Keratinocyte (primary cell): ENCODE measurements around the gene GAB4.

Source experiments
- EZH2 ChIP-seq: IDR thresholded peaks from one replicate; pipeline ENCODE4 v1.6.1; 2012; ENCODE audit warnings: inconsistent platforms, mild to moderate bottlenecking, low read length, moderate library complexity
- TF ChIP-seq, protein P1 (sequence below), 3 experiments: IDR thresholded peaks in 1 of 3; conservative IDR thresholded peaks in 1 of 3; optimal IDR thresholded peaks in 1 of 3; 2 replicates in 2 of 3; 3 replicates in 1 of 3; pipeline versions ENCODE3 to v1.5.1; 2011; ENCODE audit warnings: low read length in 3 of 3, mild to moderate bottlenecking in 3 of 3, moderate library complexity in 2 of 3, control low read depth in 1 of 3, inconsistent platforms in 1 of 3; ENCODE audit not compliant: insufficient read depth in 2 of 3; ENCODE audit errors: extremely low read depth in 1 of 3

DNA sequence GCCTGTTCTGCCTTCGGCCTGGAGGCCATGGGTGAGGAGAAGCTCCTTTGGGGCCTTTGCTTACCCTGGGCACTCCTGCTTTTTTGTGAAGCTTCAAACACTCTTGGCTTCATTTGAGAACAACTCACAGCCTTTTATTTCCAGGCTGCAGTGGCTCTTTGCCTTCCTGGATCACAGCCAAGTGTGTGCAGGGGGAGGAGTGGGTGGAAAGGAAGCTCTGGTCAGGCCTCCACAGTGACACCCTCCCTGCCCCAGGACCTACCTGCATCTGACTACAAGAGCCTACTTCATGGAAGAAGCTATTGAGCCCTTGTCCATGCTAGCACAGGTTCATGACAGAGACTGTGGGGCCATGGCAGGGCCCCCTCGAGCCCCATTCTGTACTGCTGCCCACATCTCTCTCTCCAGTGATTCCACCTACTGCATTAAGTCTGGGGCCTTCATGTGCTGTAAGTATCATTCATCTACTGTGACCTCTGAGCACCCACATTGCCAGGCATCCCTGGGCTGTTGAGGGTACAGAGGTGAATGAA lies 52.3 kb downstream of the GAB4 start:
- TF ChIP-seq, protein P1, sequence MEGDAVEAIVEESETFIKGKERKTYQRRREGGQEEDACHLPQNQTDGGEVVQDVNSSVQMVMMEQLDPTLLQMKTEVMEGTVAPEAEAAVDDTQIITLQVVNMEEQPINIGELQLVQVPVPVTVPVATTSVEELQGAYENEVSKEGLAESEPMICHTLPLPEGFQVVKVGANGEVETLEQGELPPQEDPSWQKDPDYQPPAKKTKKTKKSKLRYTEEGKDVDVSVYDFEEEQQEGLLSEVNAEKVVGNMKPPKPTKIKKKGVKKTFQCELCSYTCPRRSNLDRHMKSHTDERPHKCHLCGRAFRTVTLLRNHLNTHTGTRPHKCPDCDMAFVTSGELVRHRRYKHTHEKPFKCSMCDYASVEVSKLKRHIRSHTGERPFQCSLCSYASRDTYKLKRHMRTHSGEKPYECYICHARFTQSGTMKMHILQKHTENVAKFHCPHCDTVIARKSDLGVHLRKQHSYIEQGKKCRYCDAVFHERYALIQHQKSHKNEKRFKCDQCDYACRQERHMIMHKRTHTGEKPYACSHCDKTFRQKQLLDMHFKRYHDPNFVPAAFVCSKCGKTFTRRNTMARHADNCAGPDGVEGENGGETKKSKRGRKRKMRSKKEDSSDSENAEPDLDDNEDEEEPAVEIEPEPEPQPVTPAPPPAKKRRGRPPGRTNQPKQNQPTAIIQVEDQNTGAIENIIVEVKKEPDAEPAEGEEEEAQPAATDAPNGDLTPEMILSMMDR (optimal IDR thresholded peaks at IDR 0.05 in 1 of 3, IDR thresholded peaks at IDR 0.05 in 1 of 3, conservative IDR thresholded peaks at IDR 0.05 in 1 of 3; ENCODE audit: extremely low read depth in 1 of 3, insufficient read depth in 2 of 3, low read length in 3 of 3) = no peak
- no peak for TF ChIP-seq EZH2
